Fibroblast of the conjunctiva (primary cell): ENCODE measurements around the gene NFATC3.

Experiments used
- DNase-seq: peaks from one replicate; pipeline ENCODE4 v3.0.0-alpha.2; 2010; ENCODE audit warnings: low read depth

Gene NFATC3

GRCh38 chr16:68250951-68251350 lies 165.8 kb downstream of the NFATC3 start:
- no peak for DNase-seq

- no peak for DNase-seq
Measured at GRCh38 chr16:68251832-68252231, 166.7 kb downstream of the NFATC3 start.

GRCh38 chr16:68252383-68252782 lies 167.2 kb downstream of the NFATC3 start:
- no peak for DNase-seq

GRCh38 chr16:68253721-68254120 lies 168.6 kb downstream of the NFATC3 start:
- no peak for DNase-seq

- no peak for DNase-seq
Measured at GRCh38 chr16:68255712-68256111, 170.5 kb downstream of the NFATC3 start.

GRCh38 chr16:68257251-68257905 lies 172.2 kb downstream of the NFATC3 start:
- no peak for DNase-seq

- no peak for DNase-seq
Measured at GRCh38 chr16:68257906-68258800, 173.0 kb downstream of the NFATC3 start.

GRCh38 chr16:68259007-68259825 lies 174.0 kb downstream of the NFATC3 start:
- DNase-seq: no peak

- no peak for DNase-seq
Measured at GRCh38 chr16:68263559-68264127, 178.5 kb downstream of the NFATC3 start.

GRCh38 chr16:68264128-68265077 lies 179.2 kb downstream of the NFATC3 start, which contains the start of gene SLC7A6:
Gene SLC7A6 (plus strand): TSS chr16:68264526. CDS start chr16:68274727, 10,201 bp downstream.
- no peak for DNase-seq

- no peak for DNase-seq
Measured at GRCh38 chr16:68265078-68265920, 180.1 kb downstream of the NFATC3 start.

- DNase-seq: no peak
Measured at GRCh38 chr16:68267612-68268405, 182.6 kb downstream of the NFATC3 start.

GRCh38 chr16:68269793-68270192 lies 184.6 kb downstream of the NFATC3 start:
- DNase-seq: no peak

- DNase-seq: no peak
Measured at GRCh38 chr16:68270353-68270752, 185.2 kb downstream of the NFATC3 start.

- no peak for DNase-seq
Measured at GRCh38 chr16:68272507-68273209, 187.5 kb downstream of the NFATC3 start.

GRCh38 chr16:68273459-68273858 lies 188.3 kb downstream of the NFATC3 start:
- no peak for DNase-seq

GRCh38 chr16:68273896-68274295 lies 188.7 kb downstream of the NFATC3 start:
- DNase-seq: no peak

GRCh38 chr16:68274441-68274840 lies 189.3 kb downstream of the NFATC3 start:
- DNase-seq: no peak
